ENCODE results near the gene MEIOB.
A peak's percentile ranks its signal among the peaks of the same experiment; 100 is the strongest.
"Not testable (repeated sequence)": the region's sequence is repeated elsewhere in the genome, so short reads cannot be mapped to it uniquely, and the experiment has no call there.

MEIOB gene

GRCh38 chr16:1876468-1876867 is 4.5 kb upstream of the MEIOB start:
- DNase-seq (ENCODE audit: low spot score): no peak

DNA sequence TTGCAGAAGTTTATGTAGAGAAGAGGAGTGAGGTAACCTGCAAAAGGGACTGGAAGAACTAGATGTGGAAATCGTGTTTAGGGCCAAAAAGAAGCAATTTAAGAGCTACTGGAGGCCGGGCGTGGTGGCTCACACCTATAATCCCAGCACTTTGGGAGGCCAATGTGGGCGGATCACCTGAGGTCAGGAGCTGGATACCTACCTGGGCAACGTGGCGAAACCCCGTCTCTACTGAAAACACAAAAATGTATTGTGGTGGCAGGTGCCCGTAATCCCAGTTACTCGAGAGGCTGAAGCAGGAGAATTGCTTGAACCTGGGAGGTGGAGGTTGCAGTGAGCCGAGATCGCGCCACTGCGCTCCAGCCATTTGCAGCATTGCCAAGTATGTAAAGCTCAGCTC is 4.1 kb upstream of the MEIOB start:
- not testable (repeated sequence) for DNase-seq (ENCODE audit: low spot score)

GRCh38 chr16:1874854-1875253 is 2.9 kb upstream of the MEIOB start:
- DNase-seq (ENCODE audit: low spot score): no peak

DNA sequence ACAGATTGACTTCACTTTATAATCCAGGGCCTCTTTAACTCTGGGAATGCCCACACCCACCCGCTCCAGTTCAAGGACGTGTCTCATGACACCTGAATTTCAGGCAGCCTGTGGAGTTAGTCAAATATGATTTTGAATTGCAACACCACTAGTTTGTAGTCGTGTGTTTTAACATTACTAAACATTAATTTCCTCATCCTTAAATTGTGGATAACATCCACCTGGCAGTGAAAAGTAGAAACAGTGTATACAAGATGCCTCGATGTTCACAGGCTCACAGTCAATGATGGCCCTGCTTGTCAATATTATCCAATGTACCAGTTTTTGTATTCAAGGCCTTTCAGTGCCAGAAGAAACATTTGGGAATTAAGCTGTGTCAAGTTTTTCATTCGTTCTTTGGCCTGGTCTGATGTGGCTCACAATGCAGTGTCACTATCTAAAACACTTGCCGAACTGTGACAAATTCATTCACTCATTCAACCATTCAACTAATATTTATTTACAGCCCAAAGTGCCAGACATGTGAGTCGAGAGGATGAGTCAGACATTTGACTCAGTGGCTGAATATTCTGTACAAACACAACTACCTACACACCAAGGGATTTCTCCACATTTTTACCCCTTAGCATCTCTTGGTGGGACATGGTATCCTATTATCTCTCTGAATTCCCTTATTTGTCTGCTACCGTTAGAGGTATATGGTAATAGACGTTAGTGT is 1.4 kb downstream of the MEIOB start:
- DNase-seq (ENCODE audit: low spot score): peak; percentile 42

GRCh38 chr16:1865902-1866690 is 5.9 kb downstream of the MEIOB start:
- DNase-seq (ENCODE audit: low spot score): no peak

DNA sequence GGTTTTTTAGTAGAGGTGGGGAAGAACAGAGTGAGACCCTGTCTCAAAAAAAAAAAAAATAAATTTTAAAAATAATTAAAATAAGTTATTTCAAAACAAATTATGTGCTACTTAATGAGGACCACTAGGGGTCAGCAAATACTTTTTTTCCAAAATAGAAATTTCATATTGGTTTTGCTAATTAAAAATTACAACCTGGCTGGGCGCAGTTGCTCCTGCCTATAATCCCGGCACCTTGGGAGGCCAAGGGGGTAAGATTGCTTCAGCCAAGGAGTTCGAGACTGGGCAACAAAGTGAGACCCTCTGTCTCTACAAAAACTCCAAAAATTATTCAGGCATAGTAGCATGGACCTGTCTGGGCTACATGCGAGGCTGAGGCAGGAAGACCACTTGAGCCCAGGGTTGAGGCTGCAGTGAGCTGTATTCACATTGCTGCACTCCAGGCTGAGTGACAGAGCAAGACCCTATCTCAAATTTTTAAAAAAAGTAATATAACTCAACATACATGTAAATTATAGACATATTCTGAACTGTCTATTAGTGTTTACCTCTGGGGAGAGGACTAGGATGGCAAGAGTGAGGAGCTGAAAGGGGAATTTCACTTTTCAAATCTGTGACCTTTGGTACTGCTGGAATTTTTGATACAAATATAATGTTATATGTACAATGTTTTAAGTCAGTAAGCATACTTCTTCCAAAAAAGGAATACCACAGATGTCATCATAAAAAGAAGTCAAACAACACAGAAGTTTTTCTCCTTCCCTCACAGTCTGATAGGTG is 8.1 kb downstream of the MEIOB start:
- DNase-seq (ENCODE audit: low spot score): peak; percentile 31

DNA sequence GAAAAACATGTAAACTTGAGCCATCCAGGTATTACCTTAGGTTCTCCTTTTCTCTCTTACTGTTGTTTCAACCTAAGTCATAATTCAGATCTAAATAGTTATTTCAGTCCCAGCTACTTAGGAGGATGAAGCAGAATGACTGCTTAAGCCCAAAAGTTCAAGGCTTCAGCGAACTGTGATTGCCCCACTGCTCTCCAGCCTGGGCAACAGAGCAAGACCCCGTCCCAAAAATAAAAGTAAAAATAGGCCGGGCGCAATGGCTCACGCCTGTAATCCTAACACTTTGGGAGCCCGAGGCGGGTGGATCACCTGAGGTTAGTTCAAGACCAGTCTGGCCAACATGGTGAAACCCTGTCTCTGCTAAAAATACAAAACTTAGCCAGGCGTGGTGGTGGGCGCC is 9.6 kb downstream of the MEIOB start:
- DNase-seq (ENCODE audit: low spot score): no peak

GRCh38 chr16:1861730-1862129 is 10.2 kb downstream of the MEIOB start:
- DNase-seq (ENCODE audit: low spot score): no peak

DNA sequence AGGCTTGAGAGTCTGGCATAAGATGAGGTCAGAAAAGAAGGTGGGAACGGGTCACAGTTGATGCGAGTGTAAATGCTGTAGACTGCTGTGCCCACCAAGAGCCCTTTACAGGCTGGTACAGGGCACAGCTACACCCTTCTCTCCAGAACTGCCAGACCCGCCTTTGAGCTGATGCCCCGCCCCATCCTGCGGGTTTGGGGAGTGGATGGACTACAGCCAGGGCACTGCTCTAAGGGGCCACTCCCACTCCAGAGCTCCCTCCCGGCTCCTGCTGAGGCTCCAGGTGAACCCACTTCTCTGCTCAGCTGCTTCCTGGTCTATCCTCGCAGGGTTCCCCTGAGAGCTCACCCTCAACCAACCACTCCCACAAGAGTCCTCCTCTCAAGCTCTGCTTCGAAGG is 12.3 kb downstream of the MEIOB start:
- no peak for DNase-seq (ENCODE audit: low spot score)

GRCh38 chr16:1858189-1858865 is 13.6 kb downstream of the MEIOB start:
- DNase-seq (ENCODE audit: low spot score): no peak

GRCh38 chr16:1857433-1858097 is 14.4 kb downstream of the MEIOB start:
- no peak for DNase-seq (ENCODE audit: low spot score)

DNA sequence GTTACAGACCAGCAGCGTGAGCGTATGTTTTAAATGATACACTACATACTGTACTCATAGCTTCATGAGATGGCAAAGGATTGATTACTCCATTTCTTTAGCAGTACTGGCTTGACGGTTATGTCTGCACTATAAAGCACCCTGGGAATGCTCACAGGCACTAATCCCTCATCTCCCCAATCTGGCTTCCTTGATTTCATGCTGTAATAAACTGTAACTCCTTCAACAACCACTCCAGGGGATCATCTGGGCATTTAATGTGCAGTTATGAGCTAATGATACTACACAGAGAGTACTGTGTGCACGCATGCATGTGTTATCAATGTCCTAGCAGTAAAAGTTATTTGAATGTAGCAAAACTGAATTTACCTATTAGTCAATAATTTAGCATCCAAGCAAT is 20.2 kb downstream of the MEIOB start:
- DNase-seq (ENCODE audit: low spot score): no peak

DNA sequence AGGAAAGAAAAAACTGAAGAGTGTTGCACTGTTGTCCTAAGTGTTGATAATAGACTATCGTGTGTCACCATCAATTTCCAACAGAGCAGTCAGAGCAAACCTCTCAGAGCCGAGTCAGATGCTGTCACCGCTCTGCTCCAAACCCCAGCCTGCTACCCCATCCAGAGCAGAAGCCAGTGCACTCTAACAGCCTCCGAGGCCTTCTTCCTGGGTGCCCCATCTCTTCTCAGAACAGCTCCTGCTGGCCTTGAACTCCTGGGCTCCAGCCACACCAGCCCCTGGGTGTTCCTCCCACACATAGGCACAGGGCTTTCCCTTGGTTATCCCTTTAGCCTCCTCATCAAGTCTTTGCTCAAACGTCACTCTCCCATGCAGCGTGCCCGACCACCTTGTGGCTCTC is 21.0 kb downstream of the MEIOB start:
- no peak for DNase-seq (ENCODE audit: low spot score)

- no peak for DNase-seq (ENCODE audit: low spot score)
These were observed 25.5 kb downstream of the MEIOB start for GRCh38 chr16:1846416-1846815.

DNA sequence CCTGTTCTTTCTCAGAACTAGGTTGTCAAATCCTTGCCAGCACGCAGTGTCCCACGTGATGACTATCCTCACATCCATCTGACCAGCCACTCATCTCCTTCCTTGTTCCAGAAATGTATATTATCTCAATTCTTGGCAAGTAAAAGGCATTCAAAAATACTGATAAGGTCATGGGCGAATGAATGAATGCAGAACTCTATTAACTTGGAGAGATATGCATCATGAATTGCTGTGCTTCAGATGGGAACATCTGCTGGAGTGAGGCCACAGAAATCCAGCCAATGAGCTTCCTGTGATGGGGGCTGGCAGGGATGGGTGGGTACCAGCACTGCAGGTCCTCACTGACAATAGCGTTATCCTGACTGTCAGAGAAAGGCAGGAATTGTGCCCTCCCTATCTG is 26.0 kb downstream of the MEIOB start:
- no peak for DNase-seq (ENCODE audit: low spot score)

DNA sequence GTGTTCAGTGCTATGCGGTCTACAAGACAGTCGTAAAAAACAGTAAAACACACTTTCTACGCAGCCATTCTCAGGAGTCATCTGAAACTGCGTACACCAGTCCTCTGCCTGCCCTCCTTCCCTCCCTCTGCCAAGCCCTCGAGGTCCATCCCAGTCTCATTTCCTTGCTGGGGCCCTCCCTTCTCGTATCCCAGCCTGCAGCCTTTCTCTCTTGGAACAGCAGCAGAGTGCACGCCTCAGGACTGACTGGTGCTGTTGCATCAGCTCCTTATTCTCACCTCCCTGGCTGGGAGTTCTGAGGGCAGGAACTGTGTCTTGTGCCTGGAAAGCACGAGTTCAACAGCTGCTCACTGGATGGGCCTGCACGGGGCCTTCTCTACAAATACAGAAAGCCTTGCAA is 32.4 kb downstream of the MEIOB start:
- DNase-seq (ENCODE audit: low spot score): no peak

- DNase-seq (ENCODE audit: low spot score): no peak
These were observed 37.9 kb downstream of the MEIOB start for GRCh38 chr16:1834096-1834495.

DNA sequence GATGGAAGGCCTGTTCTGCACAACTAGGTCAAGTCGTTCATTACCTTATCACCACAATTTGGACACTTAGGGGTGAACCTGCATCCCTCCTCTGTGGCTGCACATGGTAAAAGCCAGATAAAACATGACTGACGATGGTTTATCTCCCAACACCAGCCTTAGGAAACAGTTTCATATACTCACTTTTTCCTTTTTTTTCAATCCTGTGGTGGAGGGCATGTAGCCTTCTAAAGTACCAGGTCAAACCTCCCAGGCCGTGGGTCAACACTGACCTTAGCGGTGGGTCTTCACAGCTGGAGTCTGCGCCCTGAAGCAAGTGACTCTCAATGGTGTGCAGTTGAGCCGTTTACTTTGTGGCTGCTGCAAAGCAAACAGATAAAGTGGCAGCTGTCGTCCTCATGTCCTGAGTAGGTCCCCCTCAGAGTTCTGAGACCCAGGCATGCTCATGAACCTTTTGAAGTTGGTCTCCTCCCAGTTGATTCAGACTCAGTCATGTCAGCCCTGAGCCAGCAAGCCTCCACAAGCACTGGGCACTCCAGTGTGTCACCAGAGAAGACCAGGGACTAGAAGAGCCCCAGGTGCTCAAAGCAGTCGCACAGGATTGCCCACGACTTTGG is 39.0 kb downstream of the MEIOB start:
- DNase-seq (ENCODE audit: low spot score): no peak

DNA sequence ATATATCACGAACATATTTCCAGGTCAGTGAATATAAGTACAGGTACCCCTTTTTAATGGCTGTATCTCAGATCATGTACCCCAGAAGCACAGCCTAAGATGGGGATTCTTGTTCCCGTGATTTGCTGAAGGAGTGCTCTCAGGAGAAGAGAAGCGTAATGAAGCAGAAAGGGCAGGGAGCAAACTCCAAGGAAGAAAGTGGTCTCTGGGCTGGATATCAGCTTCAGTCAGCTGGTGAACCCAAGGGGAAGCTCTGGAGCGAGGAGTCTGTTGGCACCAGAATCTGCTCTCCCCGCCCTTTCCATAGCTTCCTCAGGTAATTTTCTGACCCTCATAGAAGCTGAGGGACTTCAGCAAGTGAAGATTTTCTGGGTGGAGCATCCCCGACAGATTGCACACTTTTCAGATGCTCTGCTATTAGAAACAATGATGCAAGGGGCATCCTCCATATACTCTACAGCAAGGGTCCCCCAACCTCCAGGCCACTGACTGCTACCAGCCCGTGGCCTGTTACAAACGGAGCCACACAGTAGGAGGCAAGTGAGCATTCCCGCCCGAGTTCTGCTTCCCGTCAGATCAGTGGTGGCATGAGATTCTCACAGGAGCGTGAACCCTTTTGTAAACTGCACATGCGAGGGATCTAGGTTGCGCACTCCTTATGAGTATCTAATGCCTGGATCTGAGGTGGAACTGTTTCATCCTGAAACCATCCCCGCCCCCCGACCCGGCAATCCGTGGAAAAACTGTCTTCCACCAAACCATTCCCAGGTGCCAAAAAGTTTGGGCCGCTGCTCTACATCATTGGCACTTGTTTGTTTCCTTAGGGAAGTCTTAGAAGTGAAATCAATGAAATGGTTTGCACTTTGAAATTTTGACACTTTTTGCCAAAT is 40.5 kb downstream of the MEIOB start:
- no peak for DNase-seq (ENCODE audit: low spot score)

- DNase-seq (ENCODE audit: low spot score): no peak
These were observed 41.8 kb downstream of the MEIOB start for GRCh38 chr16:1830213-1830612.

Data from kidney capillary endothelial cell (primary cell).